ENCODE data around the gene FAHD1. TPM values are rescaled to one million over a fixed set of nuclear protein-coding genes. Genes with fewer than 3 reads are reported as not detected.
A peak's percentile ranks its signal among the peaks of the same experiment; 100 is the strongest.

The FAHD1 gene
- total RNA-seq, 4 donors from 2014 or later, result 28.2 to 57.1 (median 49.1) TPM

DNA sequence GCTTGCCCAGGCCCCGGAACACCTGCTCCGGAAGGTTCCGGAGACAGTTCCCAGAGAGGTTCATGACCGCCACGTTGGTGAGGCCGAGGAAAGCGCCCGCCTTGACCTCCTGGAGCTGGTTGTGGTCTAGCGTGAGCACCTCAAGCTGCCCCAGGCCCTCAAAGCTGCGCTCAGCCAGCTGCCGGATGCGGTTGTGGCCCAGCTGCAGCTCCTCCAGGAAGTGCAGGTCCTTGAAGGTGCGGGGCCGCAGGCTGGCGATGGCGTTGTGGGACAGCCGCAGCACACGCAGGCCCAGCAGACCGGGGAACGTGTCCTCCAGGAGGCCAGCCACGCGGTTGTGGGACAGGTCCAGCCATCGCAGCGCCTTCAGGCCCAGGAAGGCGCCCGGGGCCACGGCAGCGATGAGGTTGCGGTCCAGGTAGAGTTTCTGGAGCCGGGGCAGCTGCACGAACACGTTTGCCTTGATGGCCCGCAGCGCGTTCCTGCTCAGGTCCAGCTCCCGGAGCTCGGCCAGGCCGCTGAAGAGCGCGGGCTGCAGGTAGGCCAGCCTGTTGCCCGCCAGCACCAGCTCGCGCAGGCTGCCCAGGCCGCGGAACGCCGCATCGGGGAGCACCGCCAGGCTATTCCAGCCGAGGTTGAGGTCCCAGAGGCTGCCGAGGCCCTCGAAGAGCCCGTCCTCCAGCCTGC is 35.6 kb upstream of the FAHD1 start:
- Histone ChIP-seq H3K36me3 (peaks cover 0 to 34% of the 10 kb centered on the region in 2 donors), H3K27ac (no peak overlapping the region), H3K4me1 (no peaks in the 10 kb centered on the region), H3K9me3 (no peaks in the 10 kb centered on the region), H3K4me3 (no peak overlapping the region), H3K27me3 (no peaks in the 10 kb centered on the region)
- intact Hi-C loops (cut with DNase I; ENCODE audit: low total_unique reads), result no loop called here
- DNase-seq (peak in 1 of 2 donors; percentile 10), ATAC-seq (no peak)
- in situ Hi-C loops (cut with MboI; ENCODE audit: low sequenced_read_pairs in 4 of 4), result no loop called here
- TF ChIP-seq POLR2A (IDR thresholded peaks at IDR 0.05), result no peak

DNA sequence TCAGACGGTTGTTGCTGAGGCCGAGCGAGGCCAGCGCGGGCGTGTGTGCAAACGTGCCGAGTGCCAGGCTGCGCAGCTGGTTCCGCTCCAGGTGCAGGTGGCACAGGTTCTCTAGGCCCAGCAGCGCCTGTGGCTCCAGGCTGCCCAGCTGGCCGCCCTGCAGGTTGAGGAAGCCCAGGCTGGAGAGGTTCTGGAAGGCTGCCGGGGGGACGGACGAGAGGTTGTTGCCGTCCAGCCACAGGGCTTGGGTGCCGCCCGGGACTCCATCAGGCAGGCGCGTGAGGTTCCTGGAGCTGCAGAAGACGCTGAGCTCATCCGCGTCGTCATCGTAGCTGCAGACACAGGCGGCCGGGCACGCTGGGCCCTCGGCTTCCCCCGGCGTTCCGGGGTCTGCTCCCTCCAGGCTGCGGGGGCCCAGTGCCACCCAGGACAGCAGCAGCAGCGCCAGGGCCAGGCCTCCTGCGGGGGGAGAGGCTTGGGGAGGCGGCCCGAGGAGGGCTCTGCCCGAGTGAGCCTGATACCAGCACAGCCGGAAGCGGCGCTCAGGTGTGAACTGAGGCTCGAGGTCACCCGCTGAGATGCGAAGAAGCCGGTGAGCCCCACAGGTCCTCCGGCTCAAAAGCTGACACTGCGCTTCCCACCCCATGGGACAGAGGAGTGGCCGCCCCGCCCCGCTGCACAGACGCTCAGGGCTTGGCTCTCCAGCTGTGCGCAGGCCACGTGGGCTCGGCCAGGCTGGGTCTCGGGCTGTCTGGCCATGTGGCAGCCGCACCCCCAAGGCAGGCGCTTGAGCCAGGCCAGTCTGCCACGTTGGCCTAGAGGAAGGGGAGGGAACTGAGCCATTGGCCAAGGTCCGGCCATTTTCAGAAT is 34.8 kb upstream of the FAHD1 start:
- H3K27me3 ChIP-seq, result no peaks in the 10 kb centered on the region
- no peak overlapping the region for H3K4me3 ChIP-seq
- H3K36me3 ChIP-seq, result peaks cover 0 to 26% of the 10 kb centered on the region in 2 donors
- in situ Hi-C loops (cut with MboI; ENCODE audit: low sequenced_read_pairs in 4 of 4) (no loop called here), intact Hi-C loops (cut with DNase I; ENCODE audit: low total_unique reads) (no loop called here)
- H3K4me1 ChIP-seq, result no peaks in the 10 kb centered on the region
- no peak overlapping the region for H3K27ac ChIP-seq
- TF ChIP-seq POLR2A (IDR thresholded peaks at IDR 0.05), result no peak
- TF ChIP-seq, protein P1, sequence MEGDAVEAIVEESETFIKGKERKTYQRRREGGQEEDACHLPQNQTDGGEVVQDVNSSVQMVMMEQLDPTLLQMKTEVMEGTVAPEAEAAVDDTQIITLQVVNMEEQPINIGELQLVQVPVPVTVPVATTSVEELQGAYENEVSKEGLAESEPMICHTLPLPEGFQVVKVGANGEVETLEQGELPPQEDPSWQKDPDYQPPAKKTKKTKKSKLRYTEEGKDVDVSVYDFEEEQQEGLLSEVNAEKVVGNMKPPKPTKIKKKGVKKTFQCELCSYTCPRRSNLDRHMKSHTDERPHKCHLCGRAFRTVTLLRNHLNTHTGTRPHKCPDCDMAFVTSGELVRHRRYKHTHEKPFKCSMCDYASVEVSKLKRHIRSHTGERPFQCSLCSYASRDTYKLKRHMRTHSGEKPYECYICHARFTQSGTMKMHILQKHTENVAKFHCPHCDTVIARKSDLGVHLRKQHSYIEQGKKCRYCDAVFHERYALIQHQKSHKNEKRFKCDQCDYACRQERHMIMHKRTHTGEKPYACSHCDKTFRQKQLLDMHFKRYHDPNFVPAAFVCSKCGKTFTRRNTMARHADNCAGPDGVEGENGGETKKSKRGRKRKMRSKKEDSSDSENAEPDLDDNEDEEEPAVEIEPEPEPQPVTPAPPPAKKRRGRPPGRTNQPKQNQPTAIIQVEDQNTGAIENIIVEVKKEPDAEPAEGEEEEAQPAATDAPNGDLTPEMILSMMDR (IDR thresholded peaks at IDR 0.05 in 4 of 5, conservative IDR thresholded peaks at IDR 0.05 in 1 of 5), result no peak
- no peak for ATAC-seq
- no peaks in the 10 kb centered on the region for H3K9me3 ChIP-seq
- DNase-seq, result peak in 1 of 2 donors; percentile 8

DNA sequence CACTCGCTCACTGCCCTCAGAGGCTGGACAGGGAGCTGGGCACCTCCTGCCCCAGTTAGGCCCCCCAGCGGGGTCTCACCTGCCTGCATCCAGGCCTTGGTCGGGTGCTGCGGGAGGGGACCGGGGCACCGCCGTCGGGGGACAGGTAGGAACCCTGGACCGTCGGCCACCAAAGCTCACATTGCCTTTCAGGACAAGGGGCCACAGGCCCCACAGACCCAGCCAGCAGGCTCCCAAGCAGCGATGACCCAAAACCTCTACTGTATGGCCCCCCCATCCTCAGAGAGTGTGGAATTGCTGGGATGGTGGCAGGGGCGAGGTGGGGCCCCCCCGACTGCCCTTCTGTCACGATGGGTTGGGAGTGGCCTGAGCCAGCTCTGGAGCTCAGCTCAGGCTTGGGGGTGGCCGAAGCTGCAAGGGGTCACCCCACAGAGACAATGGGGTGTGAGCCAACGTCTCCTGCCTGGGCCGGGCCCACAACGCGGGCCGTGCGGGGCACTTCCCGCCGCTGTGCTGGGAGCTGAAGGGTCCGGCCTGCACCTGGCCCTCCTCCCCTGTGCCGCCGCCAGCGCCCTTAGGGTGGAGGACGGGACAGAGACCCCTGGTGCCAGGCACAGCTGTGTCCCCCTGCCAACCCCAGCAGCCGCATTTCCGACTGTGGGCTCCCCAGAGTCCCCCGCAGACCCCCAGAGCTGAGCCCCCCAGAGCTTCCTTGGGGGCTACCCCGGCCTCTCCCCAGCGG is 34.0 kb upstream of the FAHD1 start:
- H3K36me3 ChIP-seq, result peaks cover 0 to 18% of the 10 kb centered on the region in 2 donors
- in situ Hi-C loops (cut with MboI; ENCODE audit: low sequenced_read_pairs in 4 of 4), result no loop called here
- TF ChIP-seq, protein P1 (IDR thresholded peaks at IDR 0.05 in 4 of 5, conservative IDR thresholded peaks at IDR 0.05 in 1 of 5), result no peak
- TF ChIP-seq POLR2A (IDR thresholded peaks at IDR 0.05), result no peak
- ATAC-seq (no peak), DNase-seq (peak in 1 of 2 donors; percentile 8)
- no peak overlapping the region for H3K4me3 ChIP-seq
- H3K27me3 ChIP-seq, result no peaks in the 10 kb centered on the region
- no peaks in the 10 kb centered on the region for H3K4me1 ChIP-seq
- no peaks in the 10 kb centered on the region for H3K9me3 ChIP-seq
- H3K27ac ChIP-seq, result no peak overlapping the region
- intact Hi-C loops (cut with DNase I; ENCODE audit: low total_unique reads), result no loop called here

DNA sequence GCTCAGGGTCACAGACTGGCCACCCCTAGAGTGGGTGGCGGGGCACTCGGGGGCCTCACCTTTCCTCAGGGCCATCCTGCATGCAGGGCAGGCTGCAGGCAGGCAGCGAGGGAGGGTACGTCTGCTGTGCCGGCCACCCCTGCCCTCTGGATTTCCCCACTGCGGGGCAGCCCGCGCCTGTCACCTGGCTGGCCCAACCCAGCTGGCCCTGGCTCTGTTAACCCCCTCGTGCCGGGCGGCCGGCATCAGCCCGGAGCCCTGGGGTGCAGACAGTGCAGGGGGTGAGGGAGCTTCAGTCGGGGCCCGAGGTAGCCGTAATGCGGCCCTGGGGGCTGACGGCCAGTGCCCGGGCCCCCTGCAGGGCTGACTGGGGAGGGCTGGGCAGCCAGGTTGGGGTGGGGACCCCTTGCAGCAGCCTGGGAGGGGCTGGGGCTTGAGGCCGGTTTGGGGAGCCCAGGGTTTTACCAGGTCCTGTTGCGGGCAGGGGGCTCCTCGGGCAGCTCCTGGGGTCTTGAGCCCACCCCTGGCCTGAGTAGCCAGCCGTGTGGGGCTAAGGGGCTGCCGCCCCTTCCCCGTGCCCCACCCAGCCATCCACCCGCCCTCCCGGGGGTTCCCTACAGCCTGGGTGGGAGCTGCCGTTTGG is 33.3 kb upstream of the FAHD1 start, which contains the start of gene IGFALS:
IGFALS (minus strand) TSS at position 128 of the 643 bp plus-strand sequence; CDS start at position 75, 53 bp downstream.
- no peaks in the 10 kb centered on the region for H3K9me3 ChIP-seq
- peak in 1 of 2 donors; percentile 8 for DNase-seq
- H3K27me3 ChIP-seq, result no peaks in the 10 kb centered on the region
- intact Hi-C loops (cut with DNase I; ENCODE audit: low total_unique reads), result no loop called here
- H3K27ac ChIP-seq, result no peak within 1 kb of the TSS
- peaks cover 0 to 11% of the 10 kb centered on the region in 2 donors for H3K36me3 ChIP-seq
- TF ChIP-seq POLR2A (IDR thresholded peaks at IDR 0.05), result no peak
- TF ChIP-seq, protein P1 (IDR thresholded peaks at IDR 0.05 in 4 of 5, conservative IDR thresholded peaks at IDR 0.05 in 1 of 5), result no peak
- H3K4me3 ChIP-seq, result no peak within 1 kb of the TSS
- no peaks in the 10 kb centered on the region for H3K4me1 ChIP-seq
- in situ Hi-C loops (cut with MboI; ENCODE audit: low sequenced_read_pairs in 4 of 4), result no loop called here
- no peak for ATAC-seq
